ENCODE results near the gene SOAT1.
"Not testable (repeated sequence)": the region's sequence is repeated elsewhere in the genome, so short reads cannot be mapped to it uniquely, and the experiment has no call there.

The SOAT1 gene

DNA sequence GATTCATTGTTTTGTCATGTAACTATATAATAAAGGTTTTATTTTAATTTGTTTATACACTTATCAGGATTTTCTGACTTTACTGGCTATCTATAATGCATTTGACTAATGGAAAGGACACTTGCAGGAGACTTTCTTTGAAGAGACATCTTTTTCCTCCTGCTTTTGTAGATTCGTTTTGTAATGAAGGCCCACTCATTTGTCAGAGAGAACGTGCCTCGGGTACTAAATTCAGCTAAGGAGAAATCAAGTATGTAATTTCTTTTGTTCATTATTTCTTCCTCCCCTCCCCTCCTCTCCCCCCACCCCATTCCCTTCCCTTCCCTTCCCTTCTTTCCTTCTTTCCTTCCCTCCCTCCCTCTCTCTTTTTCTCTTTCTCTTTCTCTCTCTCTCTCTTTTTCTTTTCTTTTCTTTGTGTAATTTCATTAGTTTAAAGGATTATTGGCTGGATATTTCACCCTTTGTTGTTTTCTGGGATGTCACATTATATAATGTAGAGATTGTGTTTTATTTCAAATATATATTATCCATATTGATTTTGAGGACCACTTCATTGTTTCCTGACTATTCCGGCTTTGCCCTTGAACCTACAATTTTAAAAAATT lies 48.4 kb downstream of the SOAT1 start:
- WGBS, 2 experiments, result 81 to 98% methylated on average over 3 of the region's 4 CpGs
- Histone ChIP-seq H3K27ac (ENCODE audit: insufficient read depth, low read depth, low read length, poor library complexity, severe bottlenecking) (no peak overlapping the region), H3K27me3 (ENCODE audit: control insufficient read depth, insufficient read depth, low read length, poor library complexity, severe bottlenecking) (no peaks in the 10 kb centered on the region), H3K9me3 (ENCODE audit: control insufficient read depth, low read length) (no peaks in the 10 kb centered on the region), H3K36me3 (ENCODE audit: control insufficient read depth, insufficient read depth, low read length) (peaks cover 4% of the 10 kb centered on the region), H3K4me1 (ENCODE audit: control insufficient read depth, insufficient read depth, low read length) (no peaks in the 10 kb centered on the region), H3K4me3 (ENCODE audit: insufficient read depth, low read depth, low read length) (no peak overlapping the region)

DNA sequence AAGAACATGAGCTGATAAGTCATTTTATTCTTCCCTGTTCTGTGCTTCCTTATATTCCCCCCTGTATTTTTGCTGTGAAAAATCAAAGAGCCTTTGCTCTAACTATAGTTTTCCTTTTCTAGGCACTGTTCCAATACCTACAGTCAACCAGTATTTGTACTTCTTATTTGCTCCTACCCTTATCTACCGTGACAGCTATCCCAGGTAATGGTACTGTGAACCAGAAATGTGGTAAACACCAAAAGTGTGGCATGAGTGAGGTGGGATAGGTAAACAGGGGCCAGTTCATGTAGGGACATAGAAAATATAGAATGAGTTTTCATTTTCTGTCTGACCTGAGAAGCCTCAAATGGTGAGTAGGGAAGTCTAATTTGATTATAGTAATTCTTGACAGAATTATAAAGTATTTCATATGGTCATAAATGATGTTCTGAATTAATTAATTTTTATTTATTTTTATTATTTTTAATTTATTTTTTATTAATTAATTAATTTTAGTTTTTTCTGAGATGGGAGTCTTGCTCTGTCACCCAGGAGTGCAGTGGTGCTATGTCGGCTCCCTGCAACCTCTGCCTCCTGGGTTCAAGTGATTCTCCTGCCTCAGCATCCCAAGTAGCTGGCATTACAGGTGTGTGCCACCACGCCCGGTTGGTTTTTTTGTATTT lies 49.3 kb downstream of the SOAT1 start:
- peaks cover 4% of the 10 kb centered on the region for H3K36me3 ChIP-seq (ENCODE audit: control insufficient read depth, insufficient read depth, low read length)
- WGBS, 2 experiments, result 90 to 94% methylated on average over 4 of the region's 4 CpGs
- H3K9me3 ChIP-seq (ENCODE audit: control insufficient read depth, low read length), result no peaks in the 10 kb centered on the region
- H3K4me1 ChIP-seq (ENCODE audit: control insufficient read depth, insufficient read depth, low read length), result no peaks in the 10 kb centered on the region
- H3K27me3 ChIP-seq (ENCODE audit: control insufficient read depth, insufficient read depth, low read length, poor library complexity, severe bottlenecking), result no peaks in the 10 kb centered on the region
- no peak overlapping the region for H3K4me3 ChIP-seq (ENCODE audit: insufficient read depth, low read depth, low read length)
- no peak overlapping the region for H3K27ac ChIP-seq (ENCODE audit: insufficient read depth, low read depth, low read length, poor library complexity, severe bottlenecking)

DNA sequence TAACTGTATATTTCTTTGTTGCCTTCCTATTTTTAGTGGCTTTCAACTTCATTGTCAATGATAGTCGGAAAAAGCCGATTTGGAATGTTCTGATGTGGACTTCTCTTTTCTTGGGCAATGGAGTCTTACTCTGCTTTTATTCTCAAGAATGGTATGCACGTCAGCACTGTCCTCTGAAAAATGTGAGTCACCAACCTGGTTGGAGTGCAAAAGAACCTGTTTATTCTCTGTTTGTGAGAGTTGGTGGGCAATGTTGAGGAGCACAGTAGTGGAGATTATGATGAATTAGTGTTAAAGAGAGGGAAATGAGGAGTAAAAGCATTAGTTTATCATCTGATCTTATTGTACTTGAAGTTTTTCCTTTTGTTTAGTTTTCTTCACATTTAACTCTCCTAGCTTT lies 57.7 kb downstream of the SOAT1 start:
- H3K27me3 ChIP-seq (ENCODE audit: control insufficient read depth, insufficient read depth, low read length, poor library complexity, severe bottlenecking), result no peaks in the 10 kb centered on the region
- H3K27ac ChIP-seq (ENCODE audit: insufficient read depth, low read depth, low read length, poor library complexity, severe bottlenecking), result no peak overlapping the region
- WGBS, 2 experiments, result 94 to 97% methylated on average over 3 of the region's 3 CpGs
- H3K4me1 ChIP-seq (ENCODE audit: control insufficient read depth, insufficient read depth, low read length), result no peaks in the 10 kb centered on the region
- H3K4me3 ChIP-seq (ENCODE audit: insufficient read depth, low read depth, low read length), result no peak overlapping the region
- no peaks in the 10 kb centered on the region for H3K9me3 ChIP-seq (ENCODE audit: control insufficient read depth, low read length)
- peaks cover 3% of the 10 kb centered on the region for H3K36me3 ChIP-seq (ENCODE audit: control insufficient read depth, insufficient read depth, low read length)

DNA sequence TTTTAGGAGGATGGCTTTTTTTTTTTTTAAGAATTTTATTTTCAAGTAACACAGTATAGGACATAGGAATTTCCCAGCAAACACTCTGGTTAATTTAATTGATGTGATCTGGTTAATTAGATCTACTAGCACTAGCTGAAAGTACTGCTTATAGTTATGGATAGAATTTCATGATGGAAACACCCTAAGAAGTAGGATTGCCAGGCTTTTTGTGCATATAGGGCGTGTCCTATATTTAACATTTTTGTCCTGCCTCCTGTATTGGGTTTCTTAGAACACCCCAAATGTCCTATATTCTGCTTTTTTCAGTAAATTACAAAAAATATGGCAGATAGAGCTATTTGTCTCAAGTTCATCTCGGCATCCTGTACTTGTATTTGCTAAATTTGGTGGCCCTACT lies 58.6 kb downstream of the SOAT1 start:
- Histone ChIP-seq H3K4me3 (ENCODE audit: insufficient read depth, low read depth, low read length) (no peak overlapping the region), H3K36me3 (ENCODE audit: control insufficient read depth, insufficient read depth, low read length) (peaks cover 3% of the 10 kb centered on the region), H3K27me3 (ENCODE audit: control insufficient read depth, insufficient read depth, low read length, poor library complexity, severe bottlenecking) (no peaks in the 10 kb centered on the region), H3K9me3 (ENCODE audit: control insufficient read depth, low read length) (no peaks in the 10 kb centered on the region), H3K4me1 (ENCODE audit: control insufficient read depth, insufficient read depth, low read length) (no peaks in the 10 kb centered on the region), H3K27ac (ENCODE audit: insufficient read depth, low read depth, low read length, poor library complexity, severe bottlenecking) (no peak overlapping the region)
- 89% methylated on average over 2 of the region's 2 CpGs; no CpG with 5 or more reads in 1 of the 2 experiments for WGBS, 2 experiments

DNA sequence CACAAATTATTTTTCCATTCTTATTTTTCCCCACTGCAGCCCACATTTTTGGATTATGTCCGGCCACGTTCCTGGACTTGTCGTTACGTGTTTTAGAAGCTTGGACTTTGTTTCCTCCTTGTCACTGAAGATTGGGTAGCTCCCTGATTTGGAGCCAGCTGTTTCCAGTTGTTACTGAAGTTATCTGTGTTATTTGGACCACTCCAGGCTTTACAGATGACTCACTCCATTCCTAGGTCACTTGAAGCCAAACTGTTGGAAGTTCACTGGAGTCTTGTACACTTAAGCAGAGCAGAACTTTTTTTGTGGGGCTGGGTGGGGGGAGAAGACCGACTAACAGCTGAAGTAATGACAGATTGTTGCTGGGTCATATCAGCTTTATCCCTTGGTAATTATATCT lies 59.9 kb downstream of the SOAT1 start:
- H3K4me3 ChIP-seq (ENCODE audit: insufficient read depth, low read depth, low read length), result no peak overlapping the region
- no peaks in the 10 kb centered on the region for H3K4me1 ChIP-seq (ENCODE audit: control insufficient read depth, insufficient read depth, low read length)
- H3K9me3 ChIP-seq (ENCODE audit: control insufficient read depth, low read length), result no peaks in the 10 kb centered on the region
- WGBS, 2 experiments, result 96 to 100% methylated on average over 5 of the region's 5 CpGs
- H3K36me3 ChIP-seq (ENCODE audit: control insufficient read depth, insufficient read depth, low read length), result peaks cover 3% of the 10 kb centered on the region
- H3K27ac ChIP-seq (ENCODE audit: insufficient read depth, low read depth, low read length, poor library complexity, severe bottlenecking), result no peak overlapping the region
- no peaks in the 10 kb centered on the region for H3K27me3 ChIP-seq (ENCODE audit: control insufficient read depth, insufficient read depth, low read length, poor library complexity, severe bottlenecking)

DNA sequence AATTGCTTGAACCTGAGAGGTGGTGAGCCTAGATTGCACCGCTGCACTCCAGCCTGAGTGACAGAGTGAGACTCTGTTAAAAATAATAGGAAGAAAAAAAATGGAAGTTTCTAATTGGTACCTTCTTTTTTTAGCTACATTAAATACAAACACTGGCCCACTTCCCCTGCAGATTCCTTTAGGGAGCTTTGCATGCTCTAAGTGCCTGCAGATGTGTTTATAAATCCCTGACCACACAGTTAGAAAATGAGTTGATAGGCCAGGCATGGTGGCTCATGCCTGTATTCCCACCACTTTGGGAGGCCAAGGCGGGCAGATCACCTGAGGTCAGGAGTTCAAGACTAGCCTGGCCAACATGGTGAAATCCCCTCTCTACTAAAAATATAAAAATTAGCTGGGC lies 68.0 kb downstream of the SOAT1 start:
- H3K4me1 ChIP-seq (ENCODE audit: control insufficient read depth, insufficient read depth, low read length); H3K36me3 ChIP-seq (ENCODE audit: control insufficient read depth, insufficient read depth, low read length): not testable (repeated sequence)
- 89 to 93% methylated on average over 2 of the region's 2 CpGs for WGBS, 2 experiments

DNA sequence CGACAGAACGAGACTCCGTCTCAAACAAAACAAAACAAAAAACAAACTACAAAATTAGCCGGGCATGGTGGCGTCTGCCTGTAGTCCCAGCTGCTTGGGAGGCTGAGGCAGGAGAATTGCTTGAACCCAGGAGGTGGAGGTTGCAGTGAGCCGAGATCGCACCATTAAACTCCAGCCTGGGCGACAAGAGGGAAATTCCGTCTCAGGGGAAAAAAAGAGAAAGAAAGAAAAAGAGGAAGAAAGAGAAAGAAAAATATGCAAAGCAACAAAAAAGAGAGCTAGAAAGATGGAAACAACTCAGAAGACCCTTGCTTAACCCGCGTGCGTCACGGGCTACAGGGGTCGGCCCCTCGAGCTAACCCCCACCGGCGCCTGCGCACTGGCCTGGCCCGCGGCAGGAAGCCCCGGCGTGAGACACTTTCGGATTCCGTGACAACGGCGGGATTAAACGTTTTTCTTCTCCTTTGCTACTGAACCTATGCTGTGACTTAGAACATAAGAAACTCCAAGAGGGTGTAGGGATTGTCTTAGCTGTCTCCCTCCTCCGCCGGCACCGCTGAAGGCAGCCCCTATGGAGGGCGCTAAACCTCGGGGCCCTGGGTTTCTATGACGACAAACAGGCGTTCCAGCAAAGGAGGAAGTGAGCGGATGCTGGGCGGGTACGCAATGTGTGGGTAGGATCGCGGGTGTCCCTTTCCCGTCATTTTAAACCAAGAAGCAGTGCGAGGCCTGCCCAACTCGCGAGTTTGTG lies 71.9 kb downstream of the SOAT1 start, which contains the start of gene AXDND1:
Gene AXDND1, plus strand, starts transcription at position 630 of the 751 bp plus-strand sequence. CDS start 539 bp downstream, outside the sequence.
- Histone ChIP-seq H3K27me3 (ENCODE audit: control insufficient read depth, insufficient read depth, low read length, poor library complexity, severe bottlenecking) (peaks cover 7% of the 10 kb centered on the region), H3K4me3 (ENCODE audit: insufficient read depth, low read depth, low read length) (peak within 1 kb of the TSS; percentile 68), H3K27ac (ENCODE audit: insufficient read depth, low read depth, low read length, poor library complexity, severe bottlenecking) (peak within 1 kb of the TSS; percentile 85), H3K9me3 (ENCODE audit: control insufficient read depth, low read length) (no peaks in the 10 kb centered on the region), H3K36me3 (ENCODE audit: control insufficient read depth, insufficient read depth, low read length) (no peaks in the 10 kb centered on the region), H3K4me1 (ENCODE audit: control insufficient read depth, insufficient read depth, low read length) (no peaks in the 10 kb centered on the region)
- 15 to 18% methylated on average over 43 of the region's 43 CpGs for WGBS, 2 experiments

More for the DNA sequence above, 68.0 kb downstream of the SOAT1 start:
- H3K9me3 ChIP-seq (ENCODE audit: control insufficient read depth, low read length); H3K27ac ChIP-seq (ENCODE audit: insufficient read depth, low read depth, low read length, poor library complexity, severe bottlenecking); H3K4me3 ChIP-seq (ENCODE audit: insufficient read depth, low read depth, low read length); H3K27me3 ChIP-seq (ENCODE audit: control insufficient read depth, insufficient read depth, low read length, poor library complexity, severe bottlenecking): not testable (repeated sequence)

DNA sequence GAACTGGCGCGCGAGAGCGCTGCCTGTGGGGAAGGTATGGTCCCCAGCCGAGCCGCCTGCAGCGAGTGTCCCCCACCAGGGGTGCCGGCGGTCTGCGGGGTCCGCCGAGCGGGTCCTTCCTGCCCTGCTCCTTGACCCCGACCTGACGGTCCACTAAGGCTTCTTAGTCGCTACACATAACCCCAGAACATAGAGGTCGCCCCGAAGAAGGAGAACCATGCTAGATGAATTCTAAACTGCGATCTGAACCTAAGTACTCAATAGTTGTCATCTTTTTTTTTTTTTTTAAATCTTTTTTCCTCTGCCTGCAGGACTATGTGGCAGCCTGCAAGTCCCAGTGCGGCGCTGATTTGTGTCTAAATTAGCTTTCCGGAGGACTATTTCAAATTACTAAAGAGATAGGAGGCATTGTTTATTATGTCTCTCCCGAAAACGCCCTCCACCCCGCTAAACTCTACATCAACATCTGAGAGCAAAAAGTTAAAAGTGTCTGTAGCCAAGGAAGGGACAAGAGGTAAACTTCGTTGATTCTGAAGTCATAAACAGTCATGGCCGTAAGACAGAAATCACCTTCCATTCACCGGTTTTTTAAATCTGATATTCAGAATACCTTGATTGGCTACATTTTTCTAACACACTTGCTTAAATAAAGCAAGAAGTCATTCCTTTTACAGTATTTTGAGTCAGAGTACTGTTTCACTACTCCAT lies 72.7 kb downstream of the SOAT1 start:
- Histone ChIP-seq H3K36me3 (ENCODE audit: control insufficient read depth, insufficient read depth, low read length) (no peaks in the 10 kb centered on the region), H3K4me3 (ENCODE audit: insufficient read depth, low read depth, low read length) (peak overlapping the region; percentile 68), H3K4me1 (ENCODE audit: control insufficient read depth, insufficient read depth, low read length) (no peaks in the 10 kb centered on the region), H3K27me3 (ENCODE audit: control insufficient read depth, insufficient read depth, low read length, poor library complexity, severe bottlenecking) (peaks cover 7% of the 10 kb centered on the region), H3K27ac (ENCODE audit: insufficient read depth, low read depth, low read length, poor library complexity, severe bottlenecking) (no peak overlapping the region), H3K9me3 (ENCODE audit: control insufficient read depth, low read length) (no peaks in the 10 kb centered on the region)
- WGBS, 2 experiments, result 16% methylated on average over 28 of the region's 28 CpGs

DNA sequence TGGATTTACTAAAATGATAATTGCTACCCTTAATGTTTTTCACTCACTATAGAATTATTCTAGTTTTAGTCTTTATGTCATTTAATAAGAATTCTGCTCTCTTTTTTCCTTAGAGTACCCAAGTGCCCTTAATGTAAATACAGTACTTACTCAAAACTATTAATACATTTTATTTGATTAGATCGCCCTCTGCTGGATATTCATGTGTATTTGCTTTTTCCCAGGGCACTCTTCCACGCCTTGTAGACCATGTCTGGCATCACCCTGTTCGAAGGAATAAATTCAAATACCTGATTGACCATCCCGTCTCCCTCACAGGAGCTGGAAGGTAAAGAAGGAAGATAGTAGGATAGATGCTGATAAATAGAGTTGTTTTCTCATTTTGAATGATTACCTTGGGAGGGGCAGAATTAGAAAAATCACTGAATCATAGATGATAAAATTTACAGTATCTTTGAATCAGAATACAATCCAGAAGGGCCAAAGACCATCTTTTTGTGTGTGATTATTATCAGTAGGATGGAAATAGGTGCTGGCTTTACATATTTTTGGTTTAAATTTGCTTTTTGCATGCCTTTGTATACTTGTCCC lies 76.2 kb downstream of the SOAT1 start:
- Histone ChIP-seq H3K36me3 (ENCODE audit: control insufficient read depth, insufficient read depth, low read length) (no peaks in the 10 kb centered on the region), H3K4me3 (ENCODE audit: insufficient read depth, low read depth, low read length) (no peak overlapping the region), H3K4me1 (ENCODE audit: control insufficient read depth, insufficient read depth, low read length) (no peaks in the 10 kb centered on the region), H3K27ac (ENCODE audit: insufficient read depth, low read depth, low read length, poor library complexity, severe bottlenecking) (no peak overlapping the region), H3K27me3 (ENCODE audit: control insufficient read depth, insufficient read depth, low read length, poor library complexity, severe bottlenecking) (peaks cover 7% of the 10 kb centered on the region), H3K9me3 (ENCODE audit: control insufficient read depth, low read length) (no peaks in the 10 kb centered on the region)
- 22 to 29% methylated on average over 3 to 4 of the region's 4 CpGs for WGBS, 2 experiments
